ENCODE measurements around the gene NRIP2. TPM values are rescaled to one million over a fixed set of nuclear protein-coding genes. Genes with fewer than 3 reads are reported as not detected.

NRIP2 gene, protein sequence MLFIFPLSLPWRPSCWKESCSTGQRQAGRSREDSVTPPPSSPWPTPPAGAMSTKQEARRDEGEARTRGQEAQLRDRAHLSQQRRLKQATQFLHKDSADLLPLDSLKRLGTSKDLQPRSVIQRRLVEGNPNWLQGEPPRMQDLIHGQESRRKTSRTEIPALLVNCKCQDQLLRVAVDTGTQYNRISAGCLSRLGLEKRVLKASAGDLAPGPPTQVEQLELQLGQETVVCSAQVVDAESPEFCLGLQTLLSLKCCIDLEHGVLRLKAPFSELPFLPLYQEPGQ
- not detected in 2 replicates for total RNA-seq

DNA sequence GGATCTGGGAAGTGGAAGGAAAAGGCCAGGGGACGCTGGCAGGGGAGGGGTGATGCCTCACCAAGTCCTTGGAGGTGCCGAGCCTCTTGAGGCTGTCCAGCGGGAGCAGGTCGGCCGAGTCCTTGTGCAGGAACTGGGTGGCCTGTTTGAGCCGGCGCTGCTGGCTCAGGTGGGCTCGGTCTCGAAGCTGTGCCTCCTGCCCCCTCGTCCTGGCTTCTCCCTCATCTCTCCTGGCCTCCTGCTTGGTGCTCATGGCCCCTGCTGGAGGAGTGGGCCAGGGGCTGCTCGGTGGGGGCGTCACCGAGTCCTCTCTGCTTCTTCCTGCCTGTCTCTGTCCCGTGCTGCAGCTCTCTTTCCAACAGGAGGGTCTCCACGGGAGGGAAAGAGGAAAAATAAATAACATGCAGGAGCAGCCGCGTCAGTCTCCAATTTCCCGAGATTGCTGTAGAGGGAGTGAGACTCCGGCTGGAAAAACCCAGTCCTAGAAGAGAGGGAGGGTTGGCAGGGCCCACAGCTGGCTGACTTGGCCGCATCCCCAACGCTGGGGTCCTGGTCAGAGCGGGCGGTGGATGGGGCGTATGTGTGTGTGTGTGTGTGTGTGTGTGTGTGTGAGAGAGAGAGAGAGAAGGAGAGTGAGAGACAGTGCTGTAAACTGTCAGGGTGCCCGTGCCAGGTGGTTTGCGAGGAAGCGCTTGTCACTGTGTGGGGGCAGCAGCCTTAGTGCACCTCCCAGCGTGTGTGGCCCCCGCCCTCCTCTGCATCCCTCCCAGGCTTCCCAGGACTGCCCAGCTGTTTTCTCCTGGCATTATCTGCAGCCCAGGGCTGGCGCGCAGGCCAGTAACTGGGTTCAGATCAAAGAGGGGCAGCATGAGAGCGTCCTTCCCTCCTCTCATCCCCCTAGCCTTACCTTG lies at the start of gene NRIP2:
NRIP2 (minus strand) TSS at position 455 of the 911 bp plus-strand sequence; CDS start at position 403, 52 bp downstream.

DNA sequence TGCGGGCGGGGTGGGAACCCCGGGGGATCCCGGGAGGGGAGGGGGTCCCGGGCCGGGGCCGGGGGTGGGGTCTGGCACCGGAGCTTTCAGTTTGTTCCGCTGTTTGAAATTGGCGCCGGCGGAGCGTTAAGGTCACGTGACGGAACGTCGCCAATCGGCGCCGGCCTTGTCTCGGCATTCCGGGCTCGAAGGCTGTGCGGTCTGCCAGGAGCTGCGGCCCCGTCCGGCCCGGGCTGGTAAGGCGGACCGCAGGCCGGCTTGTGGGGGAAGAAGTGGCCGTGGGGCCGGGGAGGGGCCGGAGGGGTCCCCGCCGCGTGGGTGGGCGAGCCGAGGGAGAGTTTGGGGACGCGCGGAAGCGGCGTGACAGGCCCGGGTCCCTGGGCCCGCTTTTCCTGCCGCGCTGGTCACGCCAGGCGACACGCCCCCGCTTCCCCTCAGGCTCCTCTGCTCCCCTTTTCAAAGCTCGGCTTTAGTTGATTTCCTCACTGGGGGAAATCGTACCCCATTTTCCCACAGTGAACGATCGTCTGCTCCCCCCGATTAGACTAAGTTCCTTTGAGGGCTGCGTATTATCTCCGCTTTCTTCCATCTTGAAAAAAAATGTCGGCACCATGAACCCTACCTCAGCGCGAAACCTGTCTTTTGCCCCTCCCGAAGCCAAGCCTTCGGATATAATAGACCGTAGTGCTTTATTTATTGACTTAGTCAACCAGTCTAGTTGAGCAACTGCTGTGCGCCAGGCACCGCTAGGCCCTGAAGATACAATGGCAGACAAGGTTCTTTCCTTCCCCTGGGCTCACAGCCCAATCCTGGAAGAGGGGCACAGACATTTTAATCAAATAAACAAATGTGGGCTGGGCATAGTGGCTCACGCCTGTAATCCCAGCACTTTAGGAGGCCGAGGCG lies 42.5 kb upstream of the NRIP2 start, which contains the start of the genes FOXM1 and RHNO1:
FOXM1 (minus strand) TSS at position 128 of the 906 bp plus-strand sequence. CDS start 2,696 bp downstream, outside the sequence.
RHNO1 (plus strand) TSS at position 177 of the 906 bp plus-strand sequence. CDS start 8,144 bp downstream, outside the sequence.

GRCh38 chr12:2857021-2857431 lies 22.2 kb upstream of the NRIP2 start, which contains the start of gene TEX52:
Gene TEX52 (minus strand): TSS chr12:2857039. CDS start chr12:2857026, 13 bp downstream.

DNA sequence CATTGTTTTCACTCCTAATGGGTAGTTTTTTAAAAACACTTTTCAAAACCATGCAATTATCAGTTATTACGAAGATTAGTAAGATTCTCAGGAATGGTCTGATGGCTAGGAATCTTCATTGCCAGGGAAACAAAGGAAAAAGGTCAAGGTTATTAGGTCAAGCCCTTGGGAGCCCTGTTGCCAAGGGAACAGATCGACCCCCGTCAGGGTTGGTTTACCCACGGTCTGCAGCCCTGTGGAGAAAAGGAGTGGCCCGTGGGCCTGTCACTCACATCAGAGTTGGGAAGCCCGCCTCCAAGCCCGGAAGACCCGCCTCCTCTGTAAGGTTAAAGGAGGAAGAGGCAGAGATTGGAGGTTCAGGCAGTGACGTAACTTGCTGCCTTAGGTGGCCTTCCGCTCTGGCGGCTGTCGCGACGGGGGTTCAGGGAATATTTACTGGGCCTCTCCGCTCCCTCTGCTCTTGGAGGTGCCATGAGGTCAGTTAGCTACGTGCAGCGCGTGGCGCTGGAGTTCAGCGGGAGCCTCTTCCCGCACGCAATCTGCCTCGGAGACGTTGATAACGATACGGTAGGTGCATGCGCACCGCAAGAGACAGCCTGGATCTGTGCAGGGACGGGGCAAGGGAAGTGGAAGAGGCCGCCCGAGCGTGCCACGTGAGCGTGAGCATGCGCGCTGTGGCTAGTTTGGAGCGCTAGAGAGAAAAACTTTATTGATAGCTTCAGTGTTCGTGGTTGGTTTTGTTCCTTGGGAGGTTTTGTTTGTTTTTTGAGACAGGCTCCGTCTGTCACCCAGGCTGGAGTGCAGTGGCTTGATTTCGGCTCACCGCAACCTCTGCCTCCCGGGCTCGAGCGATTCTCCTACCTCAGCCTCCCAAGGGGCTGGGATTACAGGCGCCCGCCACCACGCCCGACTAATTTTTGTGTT lies 22.3 kb downstream of the NRIP2 start, which contains the start of gene ITFG2:
ITFG2 (plus strand) TSS at position 379 of the 924 bp plus-strand sequence; CDS start at position 472, 93 bp downstream.

GRCh38 chr12:2794736-2795289 lies 40.0 kb downstream of the NRIP2 start, which contains the start of gene FKBP4:
Gene FKBP4 (plus strand): TSS chr12:2794970. CDS start chr12:2795140, 170 bp downstream.

Other genes with a start within 250 kb of the NRIP2 start
- 64.1 and 100 TPM in 2 replicates for gene FKBP4, start 40.1 kb downstream of the NRIP2 start, total RNA-seq
- gene ITFG2, start 22.4 kb downstream of the NRIP2 start, total RNA-seq, result 13.7 and 15.0 TPM in 2 replicates
- gene TEX52, start 22.0 kb upstream of the NRIP2 start, total RNA-seq, result not detected in 2 replicates
- 1.2 and 9.9 TPM in 2 replicates for gene FOXM1, start 42.1 kb upstream of the NRIP2 start, total RNA-seq
- 16.1 and 17.2 TPM in 2 replicates for gene RHNO1, start 42.2 kb upstream of the NRIP2 start, total RNA-seq
- 14.6 and 23.1 TPM in 2 replicates for gene TULP3, start 55.9 kb upstream of the NRIP2 start, total RNA-seq
- 3.6 and 6.8 TPM in 2 replicates for gene TEAD4, start 124.4 kb upstream of the NRIP2 start, total RNA-seq
- 49.6 and 121 TPM in 2 replicates for gene TSPAN9, start 242.3 kb upstream of the NRIP2 start, total RNA-seq

All from smooth muscle cell of the umbilical artery (primary cell).